GM12878 (cell line): ENCODE data around the gene HPCA. TPM values are rescaled to one million over a fixed set of nuclear protein-coding genes. Genes with fewer than 3 reads are reported as not detected.

Experiments used
- ATAC-seq: fragments of 200-7000 bp; cut with Tn5 transposase; 3 replicates; pipeline ENCODE4 v1.9.1; 2020; ENCODE audit warnings: mild to moderate bottlenecking, moderate library complexity
- BruUV-seq: library from RNA; stranded (reverse); fragments of 400-500 nt; replicated peaks from 2 replicates; lab custom pipeline; 2021; lab: Mats Ljungman, UMichigan
- CTCF ChIA-PET: fragments of 300-600 bp; sonication (Branson Sonifier 250); formaldehyde crosslinking; extraction: SDS; loops from one replicate; lab custom pipeline; 2021; ENCODE audit warnings: inconsistent platforms; lab: Yijun Ruan, JAX
- POLR2A ChIA-PET: fragments of 350-600 bp; formaldehyde crosslinking; extraction: SDS; loops from one replicate; lab custom pipeline; 2021; ENCODE audit warnings: inconsistent platforms; lab: Charles Lee
- RAD21 ChIA-PET: fragments of 300-600 bp; sonication (Branson Sonifier 250); formaldehyde crosslinking; loops from one replicate; lab custom pipeline; 2023; ENCODE audit warnings: antibody characterized with exemption; ENCODE audit not compliant: unreplicated experiment; lab: Charles Lee
- SMC1A ChIA-PET: fragments of 300-600 bp; sonication (Branson Sonifier 250); formaldehyde crosslinking; loops from one replicate; lab custom pipeline; 2023; ENCODE audit not compliant: unreplicated experiment, uncharacterized antibody; lab: Charles Lee
- DNase-seq: peaks from one replicate; pipeline ENCODE4 v3.0.0-alpha.2; 2011; ENCODE audit warnings: low read depth, low spot score
- FAIRE-seq: peaks from 3 replicates; lab custom pipeline; 2011; peaks lifted over from hg19 to GRCh38; lab: Jason Lieb, UNC
- H2AFZ ChIP-seq: 2 replicates; pipeline ENCODE4 v1.6.0; 2011; ENCODE audit warnings: low read depth, low read length, control low read depth; ENCODE audit not compliant: control insufficient read depth
- H3K27ac ChIP-seq: 2 replicates; pipeline ENCODE4 v1.5.1; 2011; ENCODE audit warnings: control low read depth; ENCODE audit not compliant: control insufficient read depth, insufficient read depth
- H3K27me3 ChIP-seq, 2 experiments: replicated peaks in 1 of 2; 2 replicates each; pipeline versions ENCODE4 v1.6.0 to v1.6.1; 2011; ENCODE audit warnings: low read length in 1 of 2; ENCODE audit not compliant: control insufficient read depth in 2 of 2, insufficient read depth in 2 of 2
- H3K36me3 ChIP-seq, 2 experiments: 2 replicates each; pipeline ENCODE4 v1.5.1; 2011; ENCODE audit warnings: low read length in 1 of 2; ENCODE audit not compliant: control insufficient read depth in 2 of 2, insufficient read depth in 2 of 2
- H3K4me1 ChIP-seq: 2 replicates; pipeline ENCODE4 v1.6.1; 2011; ENCODE audit warnings: mild to moderate bottlenecking, low read length, moderate library complexity, mixed read lengths; ENCODE audit not compliant: control insufficient read depth, insufficient read depth
- H3K4me2 ChIP-seq: 2 replicates; pipeline ENCODE4 v1.6.0; 2011; ENCODE audit warnings: control low read depth; ENCODE audit not compliant: control insufficient read depth, insufficient read depth
- H3K4me3 ChIP-seq: fragments of 200-600 bp; sonication (generic); 2 replicates; pipeline ENCODE4 v1.5.1; 2016
- H3K79me2 ChIP-seq: 2 replicates; pipeline ENCODE4 v1.6.0; 2011; ENCODE audit warnings: low read length; ENCODE audit not compliant: control insufficient read depth, insufficient read depth
- H3K9ac ChIP-seq: 2 replicates; pipeline ENCODE4 v1.8.0; 2011; ENCODE audit warnings: low read length, control low read depth, mixed read lengths; ENCODE audit not compliant: control insufficient read depth, insufficient read depth
- H3K9me3 ChIP-seq: replicated peaks from 3 replicates; pipeline ENCODE4 v1.5.1; 2011; ENCODE audit warnings: mild to moderate bottlenecking, low read length; ENCODE audit not compliant: control insufficient read depth, insufficient read depth
- H4K20me1 ChIP-seq: 2 replicates; pipeline ENCODE4 v1.6.0; 2011; ENCODE audit not compliant: control insufficient read depth, insufficient read depth
- EZH2 ChIP-seq: IDR thresholded peaks from 2 replicates; pipeline ENCODE4 v1.6.1; 2012; ENCODE audit warnings: low read depth, mild to moderate bottlenecking, control low read depth, inconsistent platforms, low read length, borderline replicate concordance; ENCODE audit not compliant: control insufficient read depth
- GABPA ChIP-seq: IDR thresholded peaks from 2 replicates; pipeline ENCODE4 v1.6.1; 2014; ENCODE audit warnings: antibody characterized with exemption, low read depth, mild to moderate bottlenecking, inconsistent platforms
- PML ChIP-seq: IDR thresholded peaks from 2 replicates; pipeline ENCODE4 v1.6.1; 2012; ENCODE audit warnings: low read length, inconsistent platforms
- RAD21 ChIP-seq: IDR thresholded peaks from 2 replicates; pipeline ENCODE4 v1.6.1; 2011; ENCODE audit warnings: mild to moderate bottlenecking, low read depth, low read length, moderate library complexity; ENCODE audit not compliant: insufficient read depth
- RB1 ChIP-seq: fragments of 450-650 bp; formaldehyde crosslinking; IDR thresholded peaks from 2 replicates; pipeline ENCODE4 v1.6.1; 2017; ENCODE audit warnings: mild to moderate bottlenecking, borderline replicate concordance
- SMARCA5 ChIP-seq: fragments of 450-650 bp; IDR thresholded peaks from 2 replicates; pipeline ENCODE4 v1.6.1; 2017; ENCODE audit warnings: mild to moderate bottlenecking
- WRNIP1 ChIP-seq: IDR thresholded peaks from 2 replicates; pipeline ENCODE4 v1.6.1; 2011; ENCODE audit warnings: low read depth, low read length, improper control_type of control experiment, borderline replicate concordance
- WGBS: methylation state at CpG from one replicate; pipeline ENCODE4 v1.1.6; 2016; ENCODE audit warnings: low lambda C conversion rate; ENCODE audit not compliant: insufficient replicate concordance, insufficient coverage; ENCODE audit errors: missing lambda C conversion rate; 5-methylcytosine and 5-hydroxymethylcytosine counted together
- in situ Hi-C: fragments of 300-500 bp; cut with MboI; formaldehyde crosslinking; loops from 9 replicates; pipeline ENCODE4 v1.14.3; 2018; ENCODE audit warnings: mixed read lengths
- intact Hi-C: fragments of 100-400 bp; cut with micrococcal nuclease; formaldehyde crosslinking; loops from one replicate; pipeline ENCODE4 v1.14.2; 2022; ENCODE audit not compliant: unreplicated experiment
- polyA plus RNA-seq, 11 experiments: library from polyadenylated mRNA; depleted of rRNA in 4 of 11; unstranded in 6 of 11; stranded (reverse) in 5 of 11; fragments of >200 nt; fragmentation: Nextera tagmentation in 4 of 11; fragmentation: Illumina TruSeq in 1 of 11; extraction: Ambion mirVana in 4 of 11; extraction: Trizol in 1 of 11; gene quantifications; 1 replicate in 1 of 11; 2 replicates in 10 of 11; pipeline versions ENCODE4 v1.2.1 to v1.2.3, GENCODE V29; 2011 to 2016; ENCODE audit warnings: inconsistent platforms in 2 of 11, missing spikeins in 2 of 11, low read depth in 1 of 11
- total RNA-seq, 4 experiments: library from RNA; depleted of rRNA in 3 of 4; stranded (reverse); fragments of >200 nt in 3 of 4; fragmentation: Illumina TruSeq in 1 of 4; extraction: Trizol in 1 of 4; gene quantifications; 2 replicates each; pipeline versions ENCODE4 v1.2.1 to v1.2.3, GENCODE V29; 2013 to 2021
- TF ChIP-seq, protein P1 (sequence below): fragments of 450-650 bp; IDR thresholded peaks from 2 replicates; pipeline ENCODE4 v1.6.1; 2017; ENCODE audit warnings: low read depth, mild to moderate bottlenecking, moderate library complexity

The HPCA gene
- total and polyA plus RNA-seq, 10 of the 15 experiments (the other 5 are each of a cell fraction or from before 2014, with no cell fraction given): 0.11 TPM; not detected in 9

DNA sequence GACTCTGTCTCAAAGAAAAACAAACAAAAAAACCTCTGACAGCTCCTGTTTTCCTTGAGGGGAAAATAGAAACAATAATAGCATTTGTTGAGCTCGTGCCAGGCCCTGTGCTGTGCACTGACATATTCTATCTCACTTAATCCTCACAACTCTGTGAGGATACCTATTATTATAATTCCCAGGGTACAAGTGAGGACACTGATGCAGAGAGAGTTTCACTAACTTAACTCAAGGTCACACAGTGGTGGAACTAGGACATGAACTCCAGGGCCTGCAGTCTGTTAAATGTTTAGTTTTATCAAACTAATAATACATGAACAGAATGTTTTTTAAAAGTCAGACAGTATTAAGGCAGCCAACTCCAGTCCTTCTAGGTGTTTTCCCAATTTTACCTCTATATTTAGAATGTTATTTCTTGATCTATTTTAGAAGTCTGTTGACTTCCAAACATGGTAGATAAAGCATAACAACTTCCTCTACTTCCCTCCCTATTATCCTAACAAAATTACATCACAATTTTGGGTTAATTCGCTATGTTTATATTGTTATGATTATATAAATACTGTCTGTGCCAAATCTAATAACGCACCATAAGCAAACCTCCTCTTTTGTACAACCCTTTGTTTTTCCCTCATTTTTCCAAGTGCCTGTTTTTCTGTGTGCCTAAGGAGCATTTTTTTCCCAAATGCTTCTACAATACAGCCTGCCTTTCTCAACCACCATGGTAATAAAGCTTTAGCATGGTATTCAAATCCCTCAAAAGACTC lies 20.5 kb upstream of the HPCA start:
- in situ Hi-C loops (no loop called here), intact Hi-C loops (no loop called here)
- WGBS: 81% methylated on average over 3 of the region's 3 CpGs
- Histone ChIP-seq H3K27ac (no peak overlapping the region), H2AFZ (no peak overlapping the region), H3K9me3 (no peaks in the 10 kb centered on the region), H4K20me1 (no peaks in the 10 kb centered on the region), H3K4me2 (no peak overlapping the region), H3K9ac (no peak overlapping the region), H3K4me3 (no peak overlapping the region), H3K79me2 (no peaks in the 10 kb centered on the region), H3K36me3 (peaks cover 7 to 12% of the 10 kb centered on the region in 2 experiments; a peak in 3 of 4 replicates), H3K27me3 (no peaks in the 10 kb centered on the region; a peak in 1 of 4 replicates), H3K4me1 (no peaks in the 10 kb centered on the region)
- FAIRE-seq (no peak), ATAC-seq (no peak), DNase-seq (no peak)
- ChIA-PET CTCF (interaction anchor here (1.6 to 2.2 kb wide), 2 partner anchors 9 to 153 kb away, joined by 4 to 9 read pairs; no protein-coding TSS in a partner anchor), SMC1A (interaction anchor here (1.4 kb wide), 1 partner anchor 153 kb away, joined by 3 read pairs; no protein-coding TSS in a partner anchor), RAD21 (interaction anchor here (1.3 kb wide), 1 partner anchor 37 kb away, joined by 3 read pairs; no protein-coding TSS in a partner anchor), POLR2A (interaction anchor here (0.5 kb wide), 1 partner anchor 358 kb away, joined by 3 read pairs; no protein-coding TSS in a partner anchor)
- no TSS peak for BruUV-seq
- no peak for TF ChIP-seq SMARCA5
- TF ChIP-seq RB1: no peak
- no peak for TF ChIP-seq EZH2
- no peak for TF ChIP-seq RAD21
- TF ChIP-seq GABPA: no peak
- TF ChIP-seq PML: no peak
- TF ChIP-seq WRNIP1: no peak
- TF ChIP-seq, protein P1, sequence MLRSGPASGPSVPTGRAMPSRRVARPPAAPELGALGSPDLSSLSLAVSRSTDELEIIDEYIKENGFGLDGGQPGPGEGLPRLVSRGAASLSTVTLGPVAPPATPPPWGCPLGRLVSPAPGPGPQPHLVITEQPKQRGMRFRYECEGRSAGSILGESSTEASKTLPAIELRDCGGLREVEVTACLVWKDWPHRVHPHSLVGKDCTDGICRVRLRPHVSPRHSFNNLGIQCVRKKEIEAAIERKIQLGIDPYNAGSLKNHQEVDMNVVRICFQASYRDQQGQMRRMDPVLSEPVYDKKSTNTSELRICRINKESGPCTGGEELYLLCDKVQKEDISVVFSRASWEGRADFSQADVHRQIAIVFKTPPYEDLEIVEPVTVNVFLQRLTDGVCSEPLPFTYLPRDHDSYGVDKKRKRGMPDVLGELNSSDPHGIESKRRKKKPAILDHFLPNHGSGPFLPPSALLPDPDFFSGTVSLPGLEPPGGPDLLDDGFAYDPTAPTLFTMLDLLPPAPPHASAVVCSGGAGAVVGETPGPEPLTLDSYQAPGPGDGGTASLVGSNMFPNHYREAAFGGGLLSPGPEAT: no peak
